K562 (cell line): Measurements from ENCODE around the gene SAA2.
"Not testable (repeated sequence)": the region's sequence is repeated elsewhere in the genome, so short reads cannot be mapped to it uniquely, and the experiment has no call there.

ENCODE experiments used
- CTCF ChIP-seq, 3 experiments: IDR thresholded peaks in 2 of 3; conservative IDR thresholded peaks in 1 of 3; 2 replicates each; pipeline ENCODE4 v1.5.1; 2011 to 2012; ENCODE audit warnings: low read length in 3 of 3, mild to moderate bottlenecking in 3 of 3, control low read depth in 2 of 3, improper control_type of control experiment in 1 of 3, inconsistent platforms in 1 of 3, low read depth in 1 of 3, mixed read lengths in 1 of 3, moderate library complexity in 1 of 3; ENCODE audit not compliant: insufficient read depth in 2 of 3
- EZH2 ChIP-seq: IDR thresholded peaks from 2 replicates; pipeline ENCODE4 v1.6.1; 2012; ENCODE audit warnings: low read depth, mild to moderate bottlenecking, inconsistent platforms, low read length, borderline replicate concordance
- FOXP4 ChIP-seq: sonication (generic); formaldehyde crosslinking; IDR thresholded peaks from 2 replicates; pipeline ENCODE4 v1.8.0; 2022; ENCODE audit warnings: mild to moderate bottlenecking, missing genetic modification reagents, borderline replicate concordance
- HDAC1 ChIP-seq, 2 experiments: fragments of 450-650 bp; IDR thresholded peaks; 2 replicates each; pipeline ENCODE4 v1.6.1; 2016 to 2017; ENCODE audit warnings: inconsistent platforms in 1 of 2, mild to moderate bottlenecking in 1 of 2, moderate library complexity in 1 of 2
- HEY1 ChIP-seq: fragments of 250-450 bp; sonication (Bioruptor Pico); IDR thresholded peaks from 2 replicates; pipeline ENCODE4 v1.5.0; 2020; ENCODE audit warnings: mild to moderate bottlenecking, moderate library complexity, borderline replicate concordance
- JUN ChIP-seq, 2 experiments: sonication (generic) in 1 of 2; formaldehyde crosslinking in 1 of 2; IDR thresholded peaks; 2 replicates each; pipeline versions ENCODE4 v1.6.1 to v1.8.0; 2012 to 2022; ENCODE audit warnings: borderline replicate concordance in 2 of 2, mild to moderate bottlenecking in 2 of 2, improper control_type of control experiment in 1 of 2, low read depth in 1 of 2, low read length in 1 of 2, missing genetic modification reagents in 1 of 2
- KLF1 ChIP-seq: fragments of 450-650 bp; IDR thresholded peaks from 2 replicates; pipeline ENCODE4 v1.6.1; 2016; ENCODE audit warnings: missing genetic modification characterization, missing compliant biosample characterization
- MIER1 ChIP-seq: fragments of 450-650 bp; IDR thresholded peaks from 2 replicates; pipeline ENCODE4 v1.6.1; 2016; ENCODE audit warnings: antibody characterized with exemption, mild to moderate bottlenecking, low read depth
- NFYB ChIP-seq: IDR thresholded peaks from 2 replicates; pipeline ENCODE4 v1.6.1; 2011; ENCODE audit warnings: mild to moderate bottlenecking, moderate library complexity; ENCODE audit not compliant: insufficient read length; ENCODE audit errors: extremely low read depth
- NR3C1 ChIP-seq: sonication (generic); formaldehyde crosslinking; IDR thresholded peaks from 2 replicates; pipeline ENCODE4 v1.8.1; 2022; ENCODE audit warnings: missing genetic modification reagents
- PREB ChIP-seq: sonication (generic); formaldehyde crosslinking; IDR thresholded peaks from 2 replicates; pipeline ENCODE4 v1.8.1; 2023; ENCODE audit warnings: mild to moderate bottlenecking, missing genetic modification reagents
- TAF1 ChIP-seq: IDR thresholded peaks from 2 replicates; pipeline ENCODE4 v1.6.1; 2011; ENCODE audit warnings: mild to moderate bottlenecking, low read length, moderate library complexity; ENCODE audit not compliant: insufficient read depth, control insufficient read depth, severe bottlenecking; ENCODE audit errors: extremely low read depth
- ZBTB2 ChIP-seq: fragments of 450-650 bp; IDR thresholded peaks from 2 replicates; pipeline ENCODE4 v1.6.1; 2016; ENCODE audit warnings: antibody characterized with exemption

GRCh38 chr11:18267335-18268133, 19.1 kb upstream of the SAA2 start:
- not testable (repeated sequence) for TF ChIP-seq NFYB; HDAC1 (IDR thresholded peaks at IDR 0.05); JUN (IDR thresholded peaks at IDR 0.05; ENCODE audit: borderline replicate concordance, low read depth, low read length); JUN (CRISPR knock-in tag; IDR thresholded peaks at IDR 0.05; ENCODE audit: borderline replicate concordance); KLF1; HEY1 (CRISPR knock-in tag); ZBTB2; TAF1; PREB (CRISPR knock-in tag); MIER1; CTCF (IDR thresholded peaks at IDR 0.05 in 2 of 3, conservative IDR thresholded peaks at IDR 0.05 in 1 of 3; ENCODE audit: insufficient read depth in 2 of 3, low read depth in 1 of 3, low read length in 3 of 3); FOXP4; EZH2; NR3C1 (CRISPR knock-in tag)
